Esophagus (tissue), 2 donors: ENCODE results near the gene ASPN. TPM values are rescaled to one million over a fixed set of nuclear protein-coding genes. Genes with fewer than 3 reads are reported as not detected.

Source experiments
- H3K27ac ChIP-seq, 2 donors: one replicate each; pipeline ENCODE4 v1.5.1; 2013; ENCODE audit warnings: low read depth in 2 of 2, mild to moderate bottlenecking in 2 of 2, inconsistent platforms in 1 of 2, low read length in 1 of 2, moderate library complexity in 1 of 2
- H3K27me3 ChIP-seq, 2 donors: one replicate each; pipeline ENCODE4 v1.6.1; 2013; ENCODE audit warnings: low read length in 2 of 2, control low read depth in 1 of 2, mild to moderate bottlenecking in 1 of 2; ENCODE audit not compliant: insufficient read depth in 2 of 2, control insufficient read depth in 1 of 2
- H3K36me3 ChIP-seq, 2 donors: one replicate each; pipeline ENCODE4 v1.6.1; 2013; ENCODE audit warnings: low read length in 1 of 2; ENCODE audit not compliant: control insufficient read depth in 2 of 2, insufficient read depth in 2 of 2
- H3K4me1 ChIP-seq, 2 donors: one replicate each; pipeline ENCODE4 v1.6.1; 2013; ENCODE audit warnings: low read length in 1 of 2; ENCODE audit not compliant: control insufficient read depth in 2 of 2, insufficient read depth in 2 of 2
- H3K4me3 ChIP-seq, 2 donors: one replicate each; pipeline ENCODE4 v1.5.1; 2013; ENCODE audit warnings: low read length in 2 of 2, mild to moderate bottlenecking in 2 of 2, low read depth in 1 of 2, moderate library complexity in 1 of 2
- H3K9me3 ChIP-seq, 2 donors: one replicate each; pipeline ENCODE4 v1.6.1; 2013; ENCODE audit warnings: mild to moderate bottlenecking in 2 of 2, low read depth in 1 of 2, low read length in 1 of 2, moderate library complexity in 1 of 2; ENCODE audit not compliant: control insufficient read depth in 2 of 2, insufficient read depth in 1 of 2
- WGBS, 2 donors: extraction: QIAGEN DNeasy Blood & Tissue Kit; methylation state at CpG; one replicate each; pipeline ENCODE4 v1.1.7; 2013; 5-methylcytosine and 5-hydroxymethylcytosine counted together
- polyA plus RNA-seq, 2 donors: library from polyadenylated mRNA; stranded (reverse); fragments of 200-250 nt; gene quantifications; one replicate each; pipeline ENCODE4 v1.2.3, GENCODE V29; 2013
- donor health status: healthy with polysubstance abuse.
- donor health status: Bipolar disorder and iron deficiency.

ASPN gene
- polyA plus RNA-seq, 2 donors, result 1.1 to 2.5 TPM

GRCh38 chr9:92494856-92495255 is 12.6 kb upstream of the ASPN start:
- 84 to 91% methylated on average over 2 of the region's 2 CpGs for WGBS, 2 donors
- Histone ChIP-seq H3K36me3 (no peaks in the 10 kb centered on the region), H3K4me1 (no peaks in the 10 kb centered on the region), H3K9me3 (no peaks in the 10 kb centered on the region), H3K27ac (no peak overlapping the region), H3K4me3 (no peak overlapping the region), H3K27me3 (no peaks in the 10 kb centered on the region)

- no peak overlapping the region for H3K27ac ChIP-seq
- H3K9me3 ChIP-seq, result no peaks in the 10 kb centered on the region
- 86 to 89% methylated on average over 9 of the region's 9 CpGs for WGBS, 2 donors
- no peaks in the 10 kb centered on the region for H3K27me3 ChIP-seq
- no peaks in the 10 kb centered on the region for H3K36me3 ChIP-seq
- H3K4me3 ChIP-seq, result no peak overlapping the region
- H3K4me1 ChIP-seq, result no peaks in the 10 kb centered on the region
These were observed 11.6 kb upstream of the ASPN start for GRCh38 chr9:92493749-92494387.

- 84% methylated on average over 3 of the region's 3 CpGs for WGBS, 2 donors
- no peaks in the 10 kb centered on the region for H3K36me3 ChIP-seq
- no peak overlapping the region for H3K4me3 ChIP-seq
- no peaks in the 10 kb centered on the region for H3K4me1 ChIP-seq
- H3K9me3 ChIP-seq, result no peaks in the 10 kb centered on the region
- no peaks in the 10 kb centered on the region for H3K27me3 ChIP-seq
- H3K27ac ChIP-seq, result no peak overlapping the region
These were observed 10.6 kb upstream of the ASPN start for GRCh38 chr9:92492781-92493401.

GRCh38 chr9:92488681-92489550 is 6.6 kb upstream of the ASPN start:
- Histone ChIP-seq H3K27me3 (no peaks in the 10 kb centered on the region), H3K4me3 (no peak overlapping the region), H3K4me1 (no peaks in the 10 kb centered on the region), H3K9me3 (no peaks in the 10 kb centered on the region), H3K27ac (peak overlapping the region in 1 of 2 donors; percentile 8), H3K36me3 (no peaks in the 10 kb centered on the region)
- 38 to 55% methylated on average over 4 of the region's 4 CpGs for WGBS, 2 donors

- Histone ChIP-seq H3K36me3 (no peaks in the 10 kb centered on the region), H3K9me3 (no peaks in the 10 kb centered on the region), H3K4me3 (no peak overlapping the region), H3K4me1 (no peaks in the 10 kb centered on the region), H3K27ac (no peak overlapping the region), H3K27me3 (no peaks in the 10 kb centered on the region)
- 83 to 88% methylated on average over 3 of the region's 3 CpGs for WGBS, 2 donors
These were observed 4.1 kb upstream of the ASPN start for GRCh38 chr9:92486371-92486770.

GRCh38 chr9:92484563-92484962 is 2.3 kb upstream of the ASPN start:
- Histone ChIP-seq H3K9me3 (no peaks in the 10 kb centered on the region), H3K4me1 (no peaks in the 10 kb centered on the region), H3K4me3 (no peak overlapping the region), H3K36me3 (no peaks in the 10 kb centered on the region), H3K27ac (no peak overlapping the region), H3K27me3 (no peaks in the 10 kb centered on the region)
- 88 to 96% methylated on average over 3 of the region's 3 CpGs for WGBS, 2 donors

GRCh38 chr9:92483627-92484545 is 1.6 kb upstream of the ASPN start:
- no peaks in the 10 kb centered on the region for H3K36me3 ChIP-seq
- no peaks in the 10 kb centered on the region for H3K27me3 ChIP-seq
- H3K4me3 ChIP-seq, result no peak overlapping the region
- 76% methylated on average over 5 of the region's 5 CpGs for WGBS, 2 donors
- H3K27ac ChIP-seq, result no peak overlapping the region
- H3K9me3 ChIP-seq, result peaks cover 0 to under 1% of the 10 kb centered on the region in 2 donors
- peaks cover 0 to 1% of the 10 kb centered on the region in 2 donors for H3K4me1 ChIP-seq

GRCh38 chr9:92482805-92483204 is 499 bp upstream of the ASPN start:
- Histone ChIP-seq H3K4me1 (peaks cover 0 to 3% of the 10 kb centered on the region in 2 donors), H3K27me3 (no peaks in the 10 kb centered on the region), H3K4me3 (no peak overlapping the region), H3K36me3 (no peaks in the 10 kb centered on the region), H3K9me3 (peaks cover 0 to 2% of the 10 kb centered on the region in 2 donors), H3K27ac (no peak overlapping the region)

- Histone ChIP-seq H3K4me3 (no peak overlapping the region), H3K36me3 (no peaks in the 10 kb centered on the region), H3K27me3 (no peaks in the 10 kb centered on the region), H3K27ac (no peak overlapping the region), H3K4me1 (peaks cover 0 to 3% of the 10 kb centered on the region in 2 donors), H3K9me3 (peaks cover 0 to 2% of the 10 kb centered on the region in 2 donors)
- 25 to 36% methylated on average over 2 of the region's 2 CpGs for WGBS, 2 donors
These were observed 1.2 kb downstream of the ASPN start for GRCh38 chr9:92480986-92481633.
